IPS-20b (cell line): ENCODE results near the gene NECTIN3.

Experiments
- H3K27ac ChIP-seq: one replicate; pipeline ENCODE4 v1.5.1; 2013; ENCODE audit warnings: low read length
- H3K27me3 ChIP-seq: 2 replicates; pipeline ENCODE4 v1.6.1; 2013; ENCODE audit warnings: mild to moderate bottlenecking, low read length, inconsistent platforms; ENCODE audit not compliant: insufficient read depth
- H3K36me3 ChIP-seq: 2 replicates; pipeline ENCODE4 v1.6.1; 2013; ENCODE audit warnings: low read depth, mild to moderate bottlenecking, inconsistent platforms, low read length, moderate library complexity; ENCODE audit not compliant: insufficient read depth
- H3K4me1 ChIP-seq: 2 replicates; pipeline ENCODE4 v1.6.1; 2013; ENCODE audit warnings: mild to moderate bottlenecking, control low read depth, inconsistent platforms, low read length, moderate library complexity; ENCODE audit not compliant: insufficient read depth
- H3K4me3 ChIP-seq: 2 replicates; pipeline ENCODE4 v1.5.1; 2013; ENCODE audit warnings: mild to moderate bottlenecking, low read length, inconsistent platforms
- H3K9ac ChIP-seq: 2 replicates; pipeline ENCODE4 v1.6.1; 2013; ENCODE audit warnings: low read depth, mild to moderate bottlenecking, inconsistent platforms, low read length, moderate library complexity
- H3K9me3 ChIP-seq: 2 replicates; pipeline ENCODE4 v1.6.1; 2013; ENCODE audit warnings: mild to moderate bottlenecking, low read depth, low read length, inconsistent platforms; ENCODE audit not compliant: insufficient read depth

The NECTIN3 gene

GRCh38 chr3:111210866-111211564 is 139.4 kb downstream of the NECTIN3 start:
- Histone ChIP-seq H3K9ac (no peak overlapping the region), H3K36me3 (no peaks in the 10 kb centered on the region), H3K4me3 (no peak overlapping the region), H3K4me1 (peaks cover 11% of the 10 kb centered on the region; the same call in 1 of the 2 replicates), H3K27me3 (no peaks in the 10 kb centered on the region), H3K9me3 (no peaks in the 10 kb centered on the region), H3K27ac (no peak overlapping the region)

- Histone ChIP-seq H3K4me3 (no peak overlapping the region), H3K9ac (no peak overlapping the region), H3K36me3 (no peaks in the 10 kb centered on the region), H3K9me3 (no peaks in the 10 kb centered on the region), H3K27me3 (no peaks in the 10 kb centered on the region), H3K27ac (no peak overlapping the region), H3K4me1 (peaks cover 11% of the 10 kb centered on the region; the same call in 1 of the 2 replicates)
These were observed 140.9 kb downstream of the NECTIN3 start for GRCh38 chr3:111212511-111212910.

- Histone ChIP-seq H3K27me3 (no peaks in the 10 kb centered on the region), H3K27ac (no peak overlapping the region), H3K4me3 (no peak overlapping the region), H3K9ac (no peak overlapping the region), H3K9me3 (no peaks in the 10 kb centered on the region), H3K36me3 (no peaks in the 10 kb centered on the region), H3K4me1 (peaks cover 11% of the 10 kb centered on the region; the same call in 1 of the 2 replicates)
These were observed 143.9 kb downstream of the NECTIN3 start for GRCh38 chr3:111215481-111215880.

GRCh38 chr3:111218615-111219014 is 147.0 kb downstream of the NECTIN3 start:
- Histone ChIP-seq H3K36me3 (no peaks in the 10 kb centered on the region), H3K4me3 (no peak overlapping the region), H3K9me3 (no peaks in the 10 kb centered on the region), H3K4me1 (no peaks in the 10 kb centered on the region), H3K27ac (no peak overlapping the region), H3K27me3 (no peaks in the 10 kb centered on the region), H3K9ac (no peak overlapping the region)

GRCh38 chr3:111227216-111227615 is 155.6 kb downstream of the NECTIN3 start:
- no peaks in the 10 kb centered on the region; the same call in 1 of the 2 replicates for H3K9me3 ChIP-seq
- H3K36me3 ChIP-seq: no peaks in the 10 kb centered on the region
- no peak overlapping the region for H3K4me3 ChIP-seq
- no peaks in the 10 kb centered on the region for H3K27me3 ChIP-seq
- no peak overlapping the region for H3K9ac ChIP-seq
- no peaks in the 10 kb centered on the region for H3K4me1 ChIP-seq
- no peak overlapping the region for H3K27ac ChIP-seq

- Histone ChIP-seq H3K27ac (no peak overlapping the region), H3K9me3 (no peaks in the 10 kb centered on the region; the same call in 1 of the 2 replicates), H3K27me3 (no peaks in the 10 kb centered on the region), H3K9ac (no peak overlapping the region), H3K36me3 (no peaks in the 10 kb centered on the region), H3K4me3 (no peak overlapping the region), H3K4me1 (no peaks in the 10 kb centered on the region)
These were observed 157.7 kb downstream of the NECTIN3 start for GRCh38 chr3:111229301-111229700.

- H3K9me3 ChIP-seq: no peaks in the 10 kb centered on the region; the same call in 1 of the 2 replicates
- no peaks in the 10 kb centered on the region for H3K36me3 ChIP-seq
These were observed 165.5 kb downstream of the NECTIN3 start for GRCh38 chr3:111236836-111237713.

GRCh38 chr3:111237946-111238345 is 166.3 kb downstream of the NECTIN3 start:
- Histone ChIP-seq H3K27ac (no peak overlapping the region), H3K27me3 (no peaks in the 10 kb centered on the region), H3K4me3 (no peak overlapping the region), H3K9ac (no peak overlapping the region), H3K36me3 (no peaks in the 10 kb centered on the region), H3K4me1 (no peaks in the 10 kb centered on the region), H3K9me3 (no peaks in the 10 kb centered on the region; the same call in 1 of the 2 replicates)

More at GRCh38 chr3:111236836-111237713, 165.5 kb downstream of the NECTIN3 start:
- Histone ChIP-seq H3K9ac (no peak overlapping the region), H3K4me3 (no peak overlapping the region), H3K27me3 (no peaks in the 10 kb centered on the region), H3K4me1 (no peaks in the 10 kb centered on the region), H3K27ac (no peak overlapping the region)

GRCh38 chr3:111238885-111239284 is 167.3 kb downstream of the NECTIN3 start:
- no peak overlapping the region for H3K9ac ChIP-seq
- no peak overlapping the region for H3K27ac ChIP-seq
- no peaks in the 10 kb centered on the region for H3K27me3 ChIP-seq
- H3K4me3 ChIP-seq: no peak overlapping the region
- H3K36me3 ChIP-seq: no peaks in the 10 kb centered on the region
- H3K4me1 ChIP-seq: no peaks in the 10 kb centered on the region
- H3K9me3 ChIP-seq: no peaks in the 10 kb centered on the region; the same call in 1 of the 2 replicates

- Histone ChIP-seq H3K4me3 (no peak overlapping the region), H3K27me3 (no peaks in the 10 kb centered on the region), H3K9me3 (no peaks in the 10 kb centered on the region), H3K4me1 (no peaks in the 10 kb centered on the region), H3K9ac (no peak overlapping the region), H3K27ac (no peak overlapping the region), H3K36me3 (no peaks in the 10 kb centered on the region)
These were observed 170.3 kb downstream of the NECTIN3 start for GRCh38 chr3:111241960-111242359.
